Measurements from ENCODE around the gene PRRT2.

Gene PRRT2

DNA sequence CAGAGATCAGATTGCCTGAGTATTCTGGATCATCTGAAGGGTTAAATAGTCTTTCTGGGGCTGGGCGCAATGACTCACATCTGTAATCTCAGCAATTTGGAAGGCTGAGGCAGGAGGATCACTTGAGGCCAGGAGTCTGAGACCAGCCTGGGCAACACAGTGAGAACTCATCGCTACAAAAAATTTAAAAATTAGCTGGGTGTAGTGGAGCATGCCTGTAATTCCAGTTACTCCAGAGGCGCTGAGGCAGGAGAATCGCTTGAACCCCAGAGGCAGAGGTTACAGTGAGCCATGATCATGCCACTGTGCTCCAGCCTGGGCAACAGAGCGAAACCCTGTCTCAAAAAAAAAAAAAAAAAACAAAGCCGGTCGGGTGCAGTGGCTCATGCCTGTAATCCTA, 23.9 kb downstream of the PRRT2 start:
- DNase-seq: no peak

DNA sequence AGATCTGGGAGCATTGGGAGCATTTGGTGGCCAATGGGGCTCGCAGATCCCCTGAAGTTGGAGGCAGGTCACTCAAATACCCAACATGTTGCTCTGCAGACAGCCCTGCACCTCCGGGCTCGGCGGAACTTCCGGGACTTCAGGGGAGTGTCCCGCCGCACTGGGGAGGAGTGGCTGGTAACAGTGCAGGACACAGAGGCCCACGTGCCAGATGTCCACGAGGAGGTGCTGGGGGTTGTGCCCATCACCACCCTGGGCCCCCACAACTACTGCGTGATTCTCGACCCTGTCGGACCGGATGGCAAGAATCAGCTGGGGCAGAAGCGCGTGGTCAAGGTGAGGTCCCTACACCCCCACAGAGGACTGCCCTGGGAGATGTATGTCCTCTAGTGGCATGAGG, 24.6 kb downstream of the PRRT2 start:
- no peak for DNase-seq

DNA sequence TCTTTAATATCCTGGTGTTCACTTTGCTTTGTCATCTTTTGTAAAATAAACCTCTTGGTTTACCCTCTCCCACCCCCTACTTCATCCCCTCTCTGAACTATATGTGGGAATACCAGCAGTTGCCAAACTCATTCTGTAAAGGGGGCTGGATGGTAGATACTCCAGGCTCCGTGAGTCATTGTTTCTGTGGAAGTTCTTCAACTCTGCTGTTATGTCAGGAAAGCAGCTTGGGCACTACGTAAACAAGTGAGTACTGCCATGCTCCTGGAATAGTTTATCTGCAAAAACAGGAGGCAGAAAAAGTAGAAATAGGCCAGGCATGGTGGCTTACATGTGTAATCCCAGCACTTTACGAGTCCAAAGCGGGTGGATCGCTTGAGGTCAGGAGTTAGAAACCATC, 25.8 kb downstream of the PRRT2 start:
- no peak for DNase-seq

DNA sequence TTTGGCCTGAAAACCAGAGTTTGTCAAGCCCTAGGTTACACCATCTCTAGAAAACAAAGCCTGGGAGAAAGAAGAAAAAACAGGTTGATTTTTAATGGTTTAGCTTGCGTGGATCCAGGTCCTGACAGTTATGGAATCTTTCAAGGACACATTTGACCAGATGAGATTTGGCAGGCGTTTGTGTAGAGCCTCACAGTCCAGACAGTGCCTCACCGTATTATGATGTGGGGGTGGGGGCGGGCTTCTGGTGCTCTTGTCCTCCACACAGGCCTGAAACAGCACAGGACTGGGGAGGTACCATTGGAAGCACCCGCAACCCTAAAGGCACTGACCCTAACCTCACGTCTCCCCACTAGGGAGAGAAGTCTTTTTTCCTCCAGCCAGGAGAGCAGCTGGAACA, 27.8 kb downstream of the PRRT2 start:
- DNase-seq: no peak

DNA sequence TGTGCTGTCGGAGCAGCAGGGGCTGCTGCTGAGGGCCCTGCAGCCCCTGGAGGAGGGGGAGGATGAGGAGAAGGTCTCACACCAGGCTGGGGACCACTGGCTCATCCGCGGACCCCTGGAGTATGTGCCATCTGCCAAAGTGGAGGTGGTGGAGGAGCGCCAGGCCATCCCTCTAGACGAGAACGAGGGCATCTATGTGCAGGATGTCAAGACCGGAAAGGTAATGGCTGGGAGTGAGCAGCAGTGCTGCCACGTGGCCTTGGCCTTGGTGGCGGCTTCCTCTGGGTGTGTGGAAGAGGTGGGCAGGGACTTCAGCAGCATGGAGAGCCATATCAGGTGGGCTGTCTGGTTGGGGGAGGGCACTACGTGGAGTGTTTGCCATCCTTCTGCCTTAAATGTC, 28.2 kb downstream of the PRRT2 start:
- no peak for DNase-seq

DNA sequence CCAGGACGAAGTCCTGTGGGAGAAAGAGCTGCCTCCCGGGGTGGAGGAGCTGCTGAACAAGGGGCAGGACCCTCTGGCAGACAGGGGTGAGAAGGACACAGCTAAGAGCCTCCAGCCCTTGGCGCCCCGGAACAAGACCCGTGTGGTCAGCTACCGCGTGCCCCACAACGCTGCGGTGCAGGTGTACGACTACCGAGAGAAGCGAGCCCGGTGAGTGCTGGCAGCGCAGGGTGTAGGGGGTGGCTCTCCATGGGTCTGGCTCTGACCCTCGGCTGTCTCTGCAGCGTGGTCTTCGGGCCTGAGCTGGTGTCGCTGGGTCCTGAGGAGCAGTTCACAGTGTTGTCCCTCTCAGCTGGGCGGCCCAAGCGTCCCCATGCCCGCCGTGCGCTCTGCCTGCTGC, 29.6 kb downstream of the PRRT2 start:
- DNase-seq: no peak

DNA sequence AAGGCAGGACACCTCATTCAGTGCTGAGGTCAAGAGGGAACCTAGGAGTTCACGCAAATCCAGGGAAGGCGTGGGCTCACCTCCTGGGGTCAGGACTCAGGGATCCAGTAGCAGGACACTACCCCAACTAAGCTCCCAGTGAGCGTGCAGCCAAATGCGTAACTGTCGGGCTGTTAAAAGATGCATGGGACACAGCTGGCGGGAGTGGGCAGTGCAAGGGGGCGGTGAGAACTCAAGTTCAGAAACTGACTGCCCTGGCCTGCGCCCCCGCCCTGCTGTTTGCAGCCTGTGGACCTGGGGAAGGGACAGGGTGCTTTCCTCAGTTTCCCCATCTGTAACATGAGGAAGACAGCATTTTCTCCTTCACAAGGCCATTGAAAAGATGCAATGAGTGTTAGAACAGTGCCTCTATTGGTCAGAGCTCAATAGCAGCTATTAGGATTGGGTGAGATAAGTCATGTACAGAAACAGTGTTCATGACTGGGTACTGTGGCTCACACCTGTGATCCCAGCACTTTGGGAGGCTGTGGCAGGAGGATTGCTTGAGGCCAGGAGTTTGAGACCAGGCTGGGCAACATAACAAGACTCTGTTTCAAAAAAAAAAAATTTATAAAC, 30.8 kb downstream of the PRRT2 start:
- no peak for DNase-seq

DNA sequence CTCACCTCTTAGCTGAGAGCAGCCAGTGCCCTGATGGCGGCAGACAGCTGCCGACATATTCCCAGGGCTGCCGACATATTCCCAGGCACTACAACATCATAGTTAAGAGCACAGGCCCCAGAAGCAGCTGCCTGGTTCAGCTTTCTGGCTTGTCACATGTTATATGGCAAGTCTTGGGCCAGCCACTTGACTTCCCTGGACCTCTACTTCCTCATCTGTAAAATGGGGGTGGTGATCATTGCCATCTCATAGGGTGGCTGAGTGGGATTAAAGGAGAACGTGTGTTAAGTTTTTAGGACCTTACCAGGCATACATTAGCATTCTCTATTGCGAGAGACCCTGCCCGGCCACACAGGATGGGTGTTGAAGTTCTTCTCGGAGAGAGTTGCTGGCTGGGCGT, 31.9 kb downstream of the PRRT2 start:
- no peak for DNase-seq

DNA sequence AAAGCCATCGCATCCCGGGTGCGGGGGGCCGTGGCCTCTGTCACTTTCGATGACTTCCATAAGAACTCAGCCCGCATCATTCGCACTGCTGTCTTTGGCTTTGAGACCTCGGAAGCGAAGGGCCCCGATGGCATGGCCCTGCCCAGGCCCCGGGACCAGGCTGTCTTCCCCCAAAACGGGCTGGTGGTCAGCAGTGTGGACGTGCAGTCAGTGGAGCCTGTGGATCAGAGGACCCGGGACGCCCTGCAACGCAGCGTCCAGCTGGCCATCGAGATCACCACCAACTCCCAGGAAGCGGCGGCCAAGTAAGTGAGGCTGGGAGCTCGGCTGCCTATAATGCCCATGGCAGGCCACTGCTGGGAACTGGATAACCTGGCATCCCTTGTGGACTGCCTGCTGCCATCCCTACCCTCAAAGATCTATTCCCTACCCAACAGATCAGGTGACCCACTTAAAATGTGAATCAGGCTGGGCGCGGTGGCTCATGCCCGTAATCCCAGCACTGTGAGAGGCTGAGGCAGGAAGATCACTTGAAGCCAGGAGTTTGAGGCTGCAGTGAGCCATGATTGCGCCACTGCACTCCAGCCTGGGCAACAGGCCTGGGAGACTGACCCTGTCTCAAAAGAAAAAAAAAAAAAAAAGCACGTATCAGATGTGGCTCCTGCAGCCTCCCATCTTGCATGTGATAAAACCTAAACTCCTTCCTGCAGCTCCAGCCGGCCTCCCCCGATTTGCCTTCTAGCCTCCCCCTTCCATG, 32.8 kb downstream of the PRRT2 start:
- no peak for DNase-seq

DNA sequence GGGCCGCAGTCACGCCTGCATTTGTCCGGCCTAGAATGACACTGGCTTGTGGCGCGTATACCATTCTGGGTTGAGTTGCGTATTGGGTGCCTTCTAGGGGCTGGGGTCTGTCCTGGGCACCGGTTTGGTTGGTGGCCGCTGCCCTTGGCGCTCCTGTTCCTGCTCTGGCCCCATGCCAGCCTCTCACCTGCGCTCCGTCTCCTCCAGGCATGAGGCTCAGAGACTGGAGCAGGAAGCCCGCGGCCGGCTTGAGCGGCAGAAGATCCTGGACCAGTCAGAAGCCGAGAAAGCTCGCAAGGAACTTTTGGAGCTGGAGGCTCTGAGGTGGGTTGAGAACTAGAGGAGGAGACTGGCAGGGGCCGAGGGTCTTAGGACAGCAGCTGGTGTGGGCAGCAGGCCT, 33.7 kb downstream of the PRRT2 start:
- DNase-seq: no peak

DNA sequence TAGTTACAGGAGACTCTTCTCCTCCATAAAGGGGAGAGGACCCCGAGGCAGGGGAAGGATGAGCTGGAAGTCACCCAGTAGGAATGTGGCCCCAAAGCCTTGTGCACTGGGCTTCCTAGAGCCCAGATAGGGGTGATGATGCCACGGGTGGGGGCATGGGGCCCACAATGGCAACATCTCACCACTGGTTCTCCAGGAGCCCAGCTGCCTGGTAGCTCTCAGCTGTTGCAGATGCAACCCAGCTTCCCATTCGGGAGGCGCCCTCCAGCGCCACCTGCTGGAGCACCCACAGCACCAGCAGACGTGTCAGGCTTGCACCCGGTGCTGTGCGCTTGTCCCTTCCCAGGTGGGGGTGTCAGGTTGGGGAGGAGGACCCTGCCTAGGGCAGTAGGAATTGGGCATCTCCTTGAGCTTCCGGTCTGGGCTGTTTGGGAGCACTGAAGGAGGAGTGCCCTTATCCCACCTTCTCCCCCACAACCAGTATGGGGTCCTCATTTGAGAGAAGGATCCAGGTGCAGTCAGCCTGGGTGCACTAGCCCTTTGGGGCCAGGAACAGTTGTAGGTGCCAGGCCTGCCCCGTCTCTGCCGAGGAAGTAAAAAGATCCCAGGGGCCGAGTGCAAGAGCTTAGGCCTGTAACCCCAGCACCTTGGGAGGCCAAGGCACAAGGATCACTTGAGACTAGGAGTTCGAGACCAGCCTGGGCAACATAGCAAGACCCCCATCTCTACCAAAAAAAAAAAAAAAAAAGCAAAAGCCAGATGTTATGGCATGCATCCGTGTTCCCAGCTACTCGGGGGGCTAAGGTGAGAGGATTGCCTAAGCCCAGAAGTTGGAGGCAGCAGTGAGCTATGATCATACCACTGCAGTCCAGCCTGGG, 36.7 kb downstream of the PRRT2 start:
- DNase-seq: peak; percentile 85

DNA sequence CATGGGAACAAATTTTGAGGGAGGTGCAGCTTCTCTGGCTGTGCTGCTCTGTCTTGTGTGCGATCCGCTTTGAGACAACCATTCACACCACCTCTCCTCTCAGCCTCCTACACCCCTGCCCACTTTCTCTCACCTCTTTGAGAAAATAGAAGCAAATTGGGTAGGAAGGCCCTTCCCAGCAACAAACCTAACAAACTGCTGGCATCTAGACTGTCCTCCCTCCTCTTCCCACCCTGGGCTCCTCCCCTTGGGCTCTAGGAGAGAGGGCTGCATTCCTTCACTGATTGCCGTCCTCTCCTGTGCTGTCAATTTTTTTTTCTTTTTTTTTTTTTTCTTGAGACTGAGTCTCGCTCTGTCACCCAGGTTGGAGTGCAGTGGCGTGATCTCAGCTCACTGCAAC, 37.5 kb downstream of the PRRT2 start:
- DNase-seq: no peak

DNA sequence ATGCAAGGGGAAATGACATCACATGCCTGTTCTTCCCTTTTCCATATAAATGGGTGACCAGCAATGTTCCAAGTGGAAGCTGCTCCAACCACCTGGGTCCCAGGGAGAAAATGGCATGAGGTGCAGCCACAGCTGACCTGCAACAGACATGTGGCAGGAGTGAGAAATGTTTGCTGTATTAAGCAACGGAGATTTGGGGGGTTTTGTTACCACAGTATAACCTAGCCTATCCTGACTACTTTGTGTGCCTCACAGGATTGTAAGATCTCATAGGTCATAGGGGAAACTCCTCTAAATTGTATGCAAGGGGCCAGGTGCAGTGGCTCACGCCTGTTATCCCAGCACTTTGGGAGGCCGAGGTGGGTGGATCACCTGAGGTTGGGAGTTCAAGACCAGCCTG, 39.0 kb downstream of the PRRT2 start:
- no peak for DNase-seq

DNA sequence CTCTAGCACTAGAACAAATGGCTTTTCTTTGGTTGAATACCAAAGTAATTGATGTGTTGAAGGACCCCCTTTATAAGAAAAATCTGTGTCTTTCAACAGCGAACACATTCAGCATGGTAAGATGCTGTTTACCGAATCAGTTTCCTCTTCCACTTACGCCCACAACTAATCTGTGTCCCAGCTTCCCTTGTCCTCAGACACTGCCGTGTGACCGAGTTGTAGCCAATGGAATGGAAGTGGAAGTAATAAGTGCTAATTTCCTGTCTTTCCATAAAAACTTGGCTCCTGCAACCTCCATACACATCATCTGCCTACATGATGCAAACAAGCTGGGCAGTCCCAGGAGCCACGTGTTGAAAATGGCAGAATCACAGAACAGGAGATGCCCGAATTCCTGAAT, 40.7 kb downstream of the PRRT2 start:
- no peak for DNase-seq

DNA sequence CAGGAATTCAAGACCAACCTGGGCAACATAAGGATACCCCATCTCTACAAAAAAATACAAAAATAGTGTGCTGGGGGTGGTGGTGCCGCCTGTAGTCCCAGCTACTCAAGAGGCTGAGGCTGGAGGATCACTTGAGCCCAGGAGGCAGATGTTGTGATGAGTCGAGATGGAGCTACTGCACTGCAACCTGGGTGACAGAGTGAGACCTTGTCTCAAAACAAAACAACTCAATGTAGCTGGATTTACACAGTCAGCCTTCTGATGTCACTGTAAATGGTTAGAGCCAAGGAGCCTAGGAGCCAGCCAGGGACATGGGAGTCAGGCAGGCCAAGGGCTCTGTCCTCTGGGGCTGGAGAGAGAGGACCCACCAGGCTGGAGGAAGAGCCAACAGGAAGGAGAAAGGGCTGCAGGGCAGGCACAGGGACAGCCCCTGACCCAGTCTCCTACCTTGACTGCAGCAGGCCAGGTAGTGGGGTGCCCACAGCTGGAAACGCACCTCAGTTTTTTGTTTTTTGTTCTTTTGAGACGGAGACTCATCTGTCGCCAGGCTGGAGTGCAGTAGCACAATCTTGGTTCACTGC, 42.6 kb downstream of the PRRT2 start:
- no peak for DNase-seq

DNA sequence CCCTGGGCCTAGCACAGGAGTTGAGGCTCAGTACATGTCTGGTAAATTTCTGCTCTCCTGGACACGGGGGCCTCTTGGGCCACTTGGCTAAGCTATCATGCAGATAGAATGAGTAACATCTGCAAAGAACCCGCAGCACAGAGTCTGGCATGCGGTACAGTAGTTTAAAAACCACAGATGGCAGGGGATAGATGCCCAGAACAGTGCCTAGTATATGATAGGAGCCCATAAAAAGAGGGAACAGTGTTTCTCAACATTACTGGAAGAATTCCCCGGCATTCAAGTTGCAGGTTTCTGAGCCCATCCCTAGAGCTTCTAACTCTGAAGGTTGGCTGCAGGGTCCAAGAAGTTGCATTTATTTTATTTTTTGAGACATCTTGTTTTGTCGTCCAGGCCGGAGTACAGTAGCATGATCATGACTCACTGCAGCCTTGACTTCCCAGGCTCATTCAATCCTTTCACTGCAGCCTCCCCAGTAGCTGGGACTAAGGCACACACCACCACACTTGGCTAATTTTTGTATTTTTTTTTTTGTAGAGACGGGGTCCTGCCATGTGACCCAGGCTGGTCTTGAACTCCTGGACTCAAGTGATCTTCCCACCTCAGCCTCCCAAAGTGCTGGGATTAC, 45.3 kb downstream of the PRRT2 start:
- DNase-seq: no peak

DNA sequence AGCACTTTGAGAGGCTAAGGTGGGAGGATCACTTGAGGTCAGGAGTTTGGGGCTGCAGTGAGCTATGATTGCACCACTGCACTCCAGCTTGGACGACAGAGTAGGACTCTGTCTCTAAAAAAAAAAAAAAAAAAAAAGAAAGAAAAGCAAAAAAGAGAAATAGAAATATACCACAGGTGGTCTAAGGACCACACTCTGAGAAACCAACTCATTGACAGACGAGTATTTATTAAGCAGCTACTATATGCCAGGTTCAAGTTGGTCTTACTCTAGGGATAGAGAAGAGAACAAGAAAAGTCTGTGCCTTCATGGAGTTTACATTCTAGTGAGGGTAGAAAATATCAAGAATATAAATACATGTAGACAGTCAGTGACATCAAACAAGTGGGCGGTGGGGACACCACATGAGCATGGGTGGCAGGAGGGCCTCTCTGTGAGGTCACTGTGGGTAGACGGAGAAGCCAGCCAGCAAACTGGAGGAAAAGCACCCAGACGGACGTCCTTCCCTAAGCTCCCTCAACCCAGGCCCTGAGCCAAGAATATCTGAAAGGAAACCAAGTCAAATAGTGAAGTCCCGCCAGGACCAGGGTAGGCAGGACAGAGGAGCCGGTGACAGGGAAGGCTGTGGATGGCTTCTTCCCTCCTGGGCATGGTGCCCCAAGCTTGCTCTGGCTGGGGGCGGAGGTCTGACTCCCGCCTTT, 46.3 kb downstream of the PRRT2 start:
- no peak for DNase-seq

DNA sequence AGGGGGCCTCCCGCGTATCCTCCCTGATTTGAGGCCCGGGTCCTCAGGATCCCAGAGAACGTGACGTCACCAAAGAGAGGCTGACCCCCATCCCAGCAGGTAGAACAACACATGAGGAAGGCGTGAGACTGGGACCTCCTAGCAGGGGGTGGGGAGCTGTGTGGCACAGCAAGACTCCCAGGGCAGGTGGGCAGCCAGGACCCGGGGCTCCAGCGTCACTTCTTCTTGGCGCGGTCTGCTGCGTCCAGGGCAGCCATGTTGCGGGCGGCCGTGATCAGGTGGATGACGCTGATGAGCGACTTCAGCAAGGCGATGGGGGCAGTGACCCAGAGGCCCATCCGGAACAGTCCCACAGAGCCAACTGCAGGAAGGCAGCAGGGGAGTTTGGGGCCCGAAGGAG, 47.0 kb downstream of the PRRT2 start:
- no peak for DNase-seq

DNA sequence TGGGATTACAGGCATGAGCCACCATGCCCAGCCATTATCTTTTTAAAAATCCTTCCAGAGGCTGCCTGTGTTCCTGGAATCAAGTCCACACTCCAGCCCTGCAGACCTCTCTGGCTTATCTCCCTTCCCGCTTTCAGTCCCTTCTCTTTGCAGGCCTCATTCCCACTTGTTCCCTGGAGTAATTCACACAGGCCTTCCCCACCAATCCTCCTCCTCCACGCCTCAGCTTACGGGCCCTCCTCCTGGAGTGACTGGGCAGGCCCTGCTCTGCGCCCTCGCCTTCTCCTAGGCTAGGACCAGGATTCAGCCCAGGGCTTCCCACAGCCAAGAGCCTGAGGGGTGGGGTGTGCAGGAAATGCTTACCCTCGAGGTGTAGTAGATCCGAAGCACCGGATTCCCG, 48.2 kb downstream of the PRRT2 start:
- DNase-seq: no peak

DNA sequence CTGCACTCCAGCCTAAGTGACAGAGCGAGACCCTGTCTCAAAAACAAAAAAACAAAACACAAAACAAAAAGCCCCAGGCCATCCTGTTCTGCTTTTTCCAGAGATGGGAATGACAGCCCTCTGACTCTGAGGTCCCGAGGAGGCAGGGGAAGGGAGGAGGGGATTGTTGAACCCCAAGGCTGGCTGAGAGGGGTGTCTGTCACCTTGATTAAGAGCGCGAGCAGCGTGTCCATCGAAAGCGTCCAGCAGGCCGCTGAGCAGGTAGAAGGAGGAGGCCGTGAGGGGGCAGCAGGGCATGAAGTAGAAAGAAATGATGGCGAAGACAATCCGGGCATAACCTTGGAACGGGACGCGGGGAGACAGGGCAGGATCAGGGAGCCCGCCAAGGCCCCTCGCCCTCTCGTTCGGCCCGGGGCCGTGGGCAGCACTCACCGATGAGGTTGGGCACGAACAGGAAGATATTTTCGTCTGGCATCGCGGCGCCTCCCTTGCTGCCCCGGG, 50.4 kb downstream of the PRRT2 start:
- no peak for DNase-seq

DNA sequence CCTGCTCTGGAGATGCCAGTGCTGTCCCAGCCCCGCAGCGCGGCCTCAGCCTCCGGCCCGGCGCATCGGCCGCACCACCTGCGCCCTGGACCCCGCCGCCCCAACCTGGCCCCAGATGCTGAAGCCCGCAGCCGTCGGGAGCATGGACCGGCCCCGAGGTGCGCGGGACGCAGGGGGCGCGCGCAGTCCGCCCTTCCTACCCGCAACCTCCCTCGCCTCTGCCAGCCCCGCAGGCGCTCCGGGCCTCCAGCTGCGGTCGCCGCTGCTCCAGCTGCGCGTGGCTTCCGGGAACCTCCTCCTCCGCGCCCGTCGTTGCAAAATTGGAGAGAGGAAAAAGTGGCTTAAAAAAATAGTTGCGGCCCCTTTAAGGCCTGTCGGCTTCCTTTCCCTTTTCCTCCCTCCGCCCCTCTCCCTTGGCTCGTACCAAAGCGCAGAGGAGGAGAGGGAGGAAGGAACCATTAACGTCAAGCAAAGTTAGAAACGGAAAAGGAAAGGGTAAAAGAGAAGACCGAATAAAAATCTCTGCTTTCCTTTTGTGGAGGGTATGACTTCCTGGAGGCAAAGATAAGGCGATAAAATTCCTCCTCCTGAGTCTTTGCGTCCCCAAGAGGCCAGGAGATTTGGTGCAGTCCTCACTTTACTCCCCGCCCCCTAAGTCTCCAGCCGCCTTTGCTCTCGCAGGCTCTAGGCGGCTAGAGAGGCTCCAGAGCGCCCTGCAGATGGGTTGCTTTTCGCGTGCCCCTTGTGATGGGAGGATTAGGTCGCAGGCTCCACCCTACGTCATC, 51.1 kb downstream of the PRRT2 start, which contains the start of gene CDIPT:
CDIPT (minus strand) TSS at position 343 of the 785 bp plus-strand sequence. CDS start 369 bp downstream, outside the sequence.
- peak; percentile 92 for DNase-seq
